ENCODE measurements around the gene HHIPL1. TPM values are rescaled to one million over a fixed set of nuclear protein-coding genes. Genes with fewer than 3 reads are reported as not detected.

HHIPL1 gene
- polyA plus RNA-seq, 1 experiment: 1.1 TPM

GRCh38 chr14:99602054-99602787, 42.7 kb upstream of the HHIPL1 start:
- Histone ChIP-seq H3K27me3 (ENCODE audit: control insufficient read depth, insufficient read depth, low read length) (no peaks in the 10 kb centered on the region), H3K27ac (ENCODE audit: low read depth, low read length) (peak overlapping the region; percentile 59), H3K9me3 (ENCODE audit: control insufficient read depth, insufficient read depth, low read length) (no peaks in the 10 kb centered on the region; the same call in 1 of the 2 replicates), H3K4me3 (ENCODE audit: low read depth, low read length) (peak overlapping the region; percentile 63)
- ChIA-PET POLR2A (interaction anchor here (1.4 kb wide), 1 partner anchor 22 kb away, joined by 3 read pairs; no protein-coding TSS in a partner anchor), CTCF (interaction anchor here (0.8 to 2.0 kb wide), 2 partner anchors 26 to 82 kb away, joined by 3 to 5 read pairs; partner anchors contain the start of gene CYP46A1)
- no peak for TF ChIP-seq CTCF (IDR thresholded peaks at IDR 0.05; ENCODE audit: low read depth, low read length)
- DNase-seq (ENCODE audit: low read depth, low spot score): no peak

GRCh38 chr14:99602788-99603415, 42.0 kb upstream of the HHIPL1 start:
- no peaks in the 10 kb centered on the region for H3K27me3 ChIP-seq (ENCODE audit: control insufficient read depth, insufficient read depth, low read length)
- no peak for DNase-seq (ENCODE audit: low read depth, low spot score)
- POLR2A ChIA-PET: interaction anchor here (1.1 to 1.7 kb wide), 3 partner anchors 9 to 81 kb away, joined by 3 to 7 read pairs (median 5); partner anchors contain the start of gene CYP46A1
- CTCF ChIA-PET: interaction anchor here (0.8 to 1.2 kb wide), 2 partner anchors 25 to 81 kb away, joined by 3 to 4 read pairs; partner anchors contain the start of gene CYP46A1
- H3K4me3 ChIP-seq (ENCODE audit: low read depth, low read length): peak overlapping the region; percentile 63
- no peak for TF ChIP-seq CTCF (IDR thresholded peaks at IDR 0.05; ENCODE audit: low read depth, low read length)
- H3K9me3 ChIP-seq (ENCODE audit: control insufficient read depth, insufficient read depth, low read length): no peaks in the 10 kb centered on the region; the same call in 1 of the 2 replicates
- H3K27ac ChIP-seq (ENCODE audit: low read depth, low read length): no peak overlapping the region

DNA sequence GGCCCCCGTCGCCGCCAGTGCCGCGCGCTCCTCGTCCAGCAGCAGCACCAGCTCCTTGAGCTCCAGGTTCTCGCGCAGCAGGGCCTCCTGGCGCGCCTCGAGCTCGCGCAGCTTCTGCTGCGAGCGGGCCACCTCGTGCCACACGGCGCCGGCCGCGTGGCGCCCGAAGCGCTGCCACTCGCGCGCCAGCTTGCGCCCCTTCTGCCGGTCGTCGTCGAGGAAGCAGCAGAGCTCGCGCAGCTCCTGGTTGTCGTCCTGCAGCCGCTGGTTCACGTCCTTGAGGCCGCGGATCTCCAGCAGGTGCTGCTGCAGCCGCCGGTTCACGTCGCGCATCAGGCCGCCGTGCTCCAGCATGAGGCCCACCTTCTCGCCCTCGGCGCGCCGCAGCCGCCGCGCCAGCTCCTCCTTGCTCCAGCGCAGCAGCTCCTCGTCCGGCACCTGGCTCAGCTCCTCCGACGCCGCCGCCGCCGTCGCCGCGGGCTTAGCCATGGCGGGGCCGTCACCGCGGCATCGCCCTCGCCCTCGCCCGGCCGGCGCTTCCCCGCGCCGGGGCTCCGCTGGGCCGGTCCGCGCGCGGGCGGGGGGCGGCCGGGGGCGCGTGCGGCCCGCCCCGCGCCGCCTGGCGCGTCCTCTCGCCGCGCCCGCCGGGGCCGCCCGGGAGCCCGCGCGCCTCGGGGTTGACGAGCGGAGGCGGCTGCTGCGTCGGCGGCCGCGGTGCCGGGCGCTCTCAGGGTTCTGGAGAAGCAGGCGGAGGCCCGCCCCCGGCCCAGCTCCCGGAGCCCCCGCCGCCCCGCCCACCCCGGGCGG, 41.3 kb upstream of the HHIPL1 start, which contains the start of gene CCDC85C:
TSS of gene CCDC85C (minus strand) at position 737 of the 807 bp plus-strand sequence. CDS start at position 489, 248 bp downstream.
- no peak for TF ChIP-seq CTCF (IDR thresholded peaks at IDR 0.05; ENCODE audit: low read depth, low read length)
- DNase-seq (ENCODE audit: low read depth, low spot score): no peak
- Histone ChIP-seq H3K27me3 (ENCODE audit: control insufficient read depth, insufficient read depth, low read length) (no peaks in the 10 kb centered on the region), H3K27ac (ENCODE audit: low read depth, low read length) (peak within 1 kb of the TSS; percentile 65), H3K9me3 (ENCODE audit: control insufficient read depth, insufficient read depth, low read length) (no peaks in the 10 kb centered on the region; the same call in 1 of the 2 replicates), H3K4me3 (ENCODE audit: low read depth, low read length) (peak within 1 kb of the TSS; percentile 68)
- POLR2A ChIA-PET: interaction anchor here (0.6 to 2.1 kb wide), 9 partner anchors 10 to 123 kb away, joined by 3 to 7 read pairs (median 3); partner anchors contain the start of genes CYP46A1 and SETD3
- CTCF ChIA-PET: interaction anchor here (0.5 to 1.2 kb wide), 3 partner anchors 25 to 80 kb away, joined by 3 to 4 read pairs (median 3); partner anchors contain the start of gene CYP46A1

GRCh38 chr14:99604278-99604765, 40.6 kb upstream of the HHIPL1 start:
- ChIA-PET CTCF (interaction anchor here (0.5 kb wide), 1 partner anchor 72 kb away, joined by 3 read pairs; no protein-coding TSS in a partner anchor), POLR2A (interaction anchor here (0.6 to 2.1 kb wide), 9 partner anchors 10 to 124 kb away, joined by 3 to 7 read pairs (median 3); partner anchors contain the start of genes CYP46A1 and SETD3)

More at GRCh38 chr14:99604278-99604765, 40.6 kb upstream of the HHIPL1 start:
- Histone ChIP-seq H3K4me3 (ENCODE audit: low read depth, low read length) (peak overlapping the region; percentile 68), H3K27ac (ENCODE audit: low read depth, low read length) (peak overlapping the region; percentile 65), H3K27me3 (ENCODE audit: control insufficient read depth, insufficient read depth, low read length) (no peaks in the 10 kb centered on the region), H3K9me3 (ENCODE audit: control insufficient read depth, insufficient read depth, low read length) (no peaks in the 10 kb centered on the region; the same call in 1 of the 2 replicates)
- peak; percentile 80 for DNase-seq (ENCODE audit: low read depth, low spot score)
- TF ChIP-seq CTCF (IDR thresholded peaks at IDR 0.05; ENCODE audit: low read depth, low read length): no peak

All from AG04450 (cell line).